DOHH2 (cell line): ENCODE data around the gene ZDHHC24.

ENCODE experiments used
- H3F3A ChIP-seq: fragments of 200-600 bp; sonication (generic), shearing (Covaris generic); 2 replicates; pipeline ENCODE4 v1.6.0; 2016; ENCODE audit warnings: antibody characterized with exemption, mild to moderate bottlenecking; ENCODE audit not compliant: control insufficient read depth, insufficient read depth
- H3K27ac ChIP-seq: fragments of 200-600 bp; sonication (generic); 2 replicates; pipeline ENCODE4 v1.5.1; 2014; ENCODE audit warnings: low read depth, mild to moderate bottlenecking, low read length, moderate library complexity
- H3K27me3 ChIP-seq: fragments of 200-600 bp; sonication (generic); 2 replicates; pipeline ENCODE4 v1.6.1; 2014; ENCODE audit warnings: mild to moderate bottlenecking, low read length, mixed read lengths; ENCODE audit not compliant: control insufficient read depth
- H3K36me3 ChIP-seq: fragments of 200-600 bp; sonication (generic); 2 replicates; pipeline ENCODE4 v1.6.1; 2014; ENCODE audit warnings: mild to moderate bottlenecking, low read length, moderate library complexity, mixed read lengths; ENCODE audit not compliant: control insufficient read depth
- H3K4me1 ChIP-seq: fragments of 200-600 bp; sonication (generic); 2 replicates; pipeline ENCODE4 v1.6.1; 2014; ENCODE audit warnings: mild to moderate bottlenecking, low read length, mixed read lengths; ENCODE audit not compliant: control insufficient read depth
- H3K4me2 ChIP-seq: fragments of 200-600 bp; sonication (generic); 2 replicates; pipeline ENCODE4 v1.6.0; 2014; ENCODE audit warnings: mild to moderate bottlenecking, low read length, moderate library complexity
- H3K4me3 ChIP-seq: fragments of 200-600 bp; sonication (generic); 2 replicates; pipeline ENCODE4 v1.5.1; 2014; ENCODE audit warnings: mild to moderate bottlenecking, low read length, mixed read lengths
- H3K79me2 ChIP-seq: fragments of 200-600 bp; sonication (generic); 2 replicates; pipeline ENCODE4 v1.6.1; 2014; ENCODE audit warnings: mild to moderate bottlenecking, low read length, mixed read lengths; ENCODE audit not compliant: control insufficient read depth
- H3K9me2 ChIP-seq: fragments of 200-600 bp; sonication (generic); replicated peaks from 2 replicates; pipeline ENCODE4 v1.6.1; 2014; ENCODE audit warnings: mild to moderate bottlenecking, low read length, mixed read lengths; ENCODE audit not compliant: control insufficient read depth
- H3K9me3 ChIP-seq: fragments of 200-600 bp; sonication (generic); 2 replicates; pipeline ENCODE4 v1.6.1; 2014; ENCODE audit warnings: antibody characterized with exemption, low read length, mixed read lengths; ENCODE audit not compliant: control insufficient read depth, insufficient read depth
- H4K20me1 ChIP-seq: fragments of 200-600 bp; sonication (generic); 2 replicates; pipeline ENCODE4 v1.6.0; 2014; ENCODE audit warnings: low read depth, mild to moderate bottlenecking, antibody characterized with exemption, low read length, moderate library complexity; ENCODE audit not compliant: control insufficient read depth, insufficient read depth
- CTCF ChIP-seq: fragments of 200-600 bp; sonication (generic); IDR thresholded peaks from one replicate; pipeline ENCODE4 v1.5.1; 2014; ENCODE audit warnings: antibody characterized with exemption, mild to moderate bottlenecking, low read depth, low read length; ENCODE audit not compliant: poor library complexity, severe bottlenecking
- EZH2phosphoT487 ChIP-seq: fragments of 200-600 bp; sonication (generic); IDR thresholded peaks from 2 replicates; pipeline ENCODE4 v1.6.1; 2017; ENCODE audit warnings: borderline replicate concordance, mild to moderate bottlenecking, antibody characterized with exemption, low read length, moderate library complexity, mixed read lengths

The ZDHHC24 gene

GRCh38 chr11:66532784-66533183, 13.1 kb downstream of the ZDHHC24 start:
- no peak overlapping the region for H3K27ac ChIP-seq
- H3K9me2 ChIP-seq: no peaks in the 10 kb centered on the region
- no peaks in the 10 kb centered on the region for H4K20me1 ChIP-seq
- no peaks in the 10 kb centered on the region for H3F3A ChIP-seq
- H3K4me3 ChIP-seq: no peak overlapping the region
- H3K36me3 ChIP-seq: no peaks in the 10 kb centered on the region
- no peaks in the 10 kb centered on the region for H3K4me1 ChIP-seq
- no peaks in the 10 kb centered on the region for H3K9me3 ChIP-seq
- no peak overlapping the region for H3K4me2 ChIP-seq
- H3K27me3 ChIP-seq: no peaks in the 10 kb centered on the region
- H3K79me2 ChIP-seq: no peaks in the 10 kb centered on the region
- TF ChIP-seq CTCF (no peak), EZH2phosphoT487 (no peak)

DNA sequence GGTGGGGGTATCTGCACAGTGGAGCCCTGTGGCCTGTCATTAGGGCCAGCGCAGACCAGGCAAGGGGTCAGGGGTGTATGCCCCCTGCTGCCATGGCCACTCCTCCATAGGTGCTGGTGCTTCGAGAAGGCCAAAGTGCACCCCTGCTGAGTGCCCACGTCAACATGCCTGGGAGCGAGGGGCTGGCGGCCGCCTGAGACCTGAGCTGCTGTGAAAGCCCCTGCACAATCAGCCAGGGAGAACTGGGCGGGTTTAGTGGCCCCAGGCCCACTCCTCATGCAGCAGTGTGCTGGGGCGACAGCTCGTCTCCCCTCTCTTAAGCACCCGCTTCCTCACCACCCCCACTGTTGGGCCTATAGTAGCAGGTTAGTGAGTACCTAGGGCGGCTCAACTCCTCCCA, 14.0 kb downstream of the ZDHHC24 start:
- H3K4me3 ChIP-seq: no peak overlapping the region
- H3K79me2 ChIP-seq: no peaks in the 10 kb centered on the region
- no peaks in the 10 kb centered on the region for H3F3A ChIP-seq
- H3K9me2 ChIP-seq: no peaks in the 10 kb centered on the region
- H3K4me1 ChIP-seq: no peaks in the 10 kb centered on the region
- H4K20me1 ChIP-seq: no peaks in the 10 kb centered on the region
- H3K36me3 ChIP-seq: no peaks in the 10 kb centered on the region
- H3K27me3 ChIP-seq: no peaks in the 10 kb centered on the region
- no peak for TF ChIP-seq CTCF
- no peak for TF ChIP-seq EZH2phosphoT487
- H3K4me2 ChIP-seq: no peak overlapping the region
- H3K27ac ChIP-seq: no peak overlapping the region
- H3K9me3 ChIP-seq: no peaks in the 10 kb centered on the region

- no peaks in the 10 kb centered on the region for H3K79me2 ChIP-seq
- H3K9me3 ChIP-seq: no peaks in the 10 kb centered on the region
- no peak overlapping the region for H3K4me3 ChIP-seq
- H3K27me3 ChIP-seq: no peaks in the 10 kb centered on the region
- H3K4me1 ChIP-seq: no peaks in the 10 kb centered on the region
- H3K4me2 ChIP-seq: no peak overlapping the region
- no peaks in the 10 kb centered on the region for H4K20me1 ChIP-seq
- H3K27ac ChIP-seq: no peak overlapping the region
- H3K9me2 ChIP-seq: no peaks in the 10 kb centered on the region
- H3K36me3 ChIP-seq: no peaks in the 10 kb centered on the region
- no peak for TF ChIP-seq CTCF
- no peak for TF ChIP-seq EZH2phosphoT487
- H3F3A ChIP-seq: no peaks in the 10 kb centered on the region
These were observed 14.7 kb downstream of the ZDHHC24 start for GRCh38 chr11:66530927-66531709.
